HepG2 (cell line): ENCODE results near the gene ALS2. TPM values are rescaled to one million over a fixed set of nuclear protein-coding genes. Genes with fewer than 3 reads are reported as not detected.

Experiments
- ATAC-seq: fragments of 200-7000 bp; cut with Tn5 transposase; 3 replicates; pipeline ENCODE4 v1.9.1; 2020; ENCODE audit warnings: mild to moderate bottlenecking, moderate library complexity
- BruUV-seq: library from RNA; stranded (reverse); fragments of 400-500 nt; replicated peaks from 2 replicates; lab custom pipeline; 2021; lab: Mats Ljungman, UMichigan
- CTCF ChIA-PET: fragments of 300-600 bp; formaldehyde crosslinking; extraction: SDS; loops from one replicate; lab custom pipeline; 2021; ENCODE audit warnings: low total read pairs, inconsistent platforms, low intra/inter-chr PET ratio; lab: Yijun Ruan, JAX
- POLR2A ChIA-PET: fragments of 350-600 bp; sonication (Branson Sonifier 250); formaldehyde crosslinking; loops from one replicate; lab custom pipeline; 2020; ENCODE audit warnings: antibody characterized with exemption, inconsistent platforms; lab: Yijun Ruan, JAX
- DNase-seq: peaks from one replicate; pipeline ENCODE4 v3.0.0-alpha.2; 2015; ENCODE audit warnings: low spot score
- FAIRE-seq: peaks from 3 replicates; lab custom pipeline; 2011; peaks lifted over from hg19 to GRCh38; lab: Jason Lieb, UNC
- H2AFZ ChIP-seq: one replicate; pipeline ENCODE4 v1.6.1; 2011; ENCODE audit warnings: low read length, inconsistent platforms
- H3K27ac ChIP-seq: fragments of 300-600 bp; 3 replicates; pipeline ENCODE4 v1.8.0; 2011; ENCODE audit warnings: mixed run types, mild to moderate bottlenecking, mixed read lengths, low read length, inconsistent platforms; ENCODE audit not compliant: insufficient read depth; ENCODE audit errors: extremely low read length
- H3K27me3 ChIP-seq, 2 experiments: fragments of 200-600 bp in 1 of 2; 2 replicates in 1 of 2; 3 replicates in 1 of 2; pipeline versions ENCODE4 v1.6.0 to v1.8.0; 2011; ENCODE audit warnings: low read length in 2 of 2, mild to moderate bottlenecking in 2 of 2, moderate library complexity in 2 of 2, inconsistent platforms in 1 of 2; ENCODE audit not compliant: insufficient read depth in 2 of 2, control insufficient read depth in 1 of 2
- H3K36me3 ChIP-seq, 2 experiments: fragments of 200-600 bp in 1 of 2; replicated peaks in 1 of 2; 2 replicates in 1 of 2; 3 replicates in 1 of 2; pipeline versions ENCODE4 v1.5.1 to v1.8.0; 2011; ENCODE audit warnings: low read length in 2 of 2, inconsistent platforms in 1 of 2; ENCODE audit not compliant: insufficient read depth in 2 of 2, control insufficient read depth in 1 of 2
- H3K4me1 ChIP-seq: 2 replicates; pipeline ENCODE4 v1.5.1; 2012; ENCODE audit warnings: low read length, inconsistent platforms; ENCODE audit not compliant: insufficient read depth
- H3K4me2 ChIP-seq: 2 replicates; pipeline ENCODE4 v1.6.0; 2011; ENCODE audit warnings: low read depth, low read length, inconsistent platforms
- H3K4me3 ChIP-seq, 3 experiments: fragments of 200-600 bp in 1 of 3; sonication (generic), shearing (Covaris generic) in 1 of 3; replicated peaks in 1 of 3; 2 replicates each; pipeline ENCODE4 v1.5.1; 2011 to 2016; ENCODE audit warnings: low read length in 3 of 3, inconsistent platforms in 2 of 3, low read depth in 2 of 3, mild to moderate bottlenecking in 2 of 3, control low read depth in 1 of 3, mixed read lengths in 1 of 3; ENCODE audit not compliant: insufficient read depth in 1 of 3
- H3K79me2 ChIP-seq: one replicate; pipeline ENCODE4 v1.6.1; 2011; ENCODE audit warnings: low read length, inconsistent platforms; ENCODE audit not compliant: insufficient read depth
- H3K9ac ChIP-seq: 2 replicates; pipeline ENCODE4 v1.6.0; 2011; ENCODE audit warnings: mild to moderate bottlenecking, low read depth, low read length, inconsistent platforms; ENCODE audit not compliant: insufficient read depth
- H3K9me3 ChIP-seq: 2 replicates; pipeline ENCODE4 v1.5.1; 2012; ENCODE audit warnings: mild to moderate bottlenecking, low read length
- H4K20me1 ChIP-seq: 2 replicates; pipeline ENCODE4 v1.6.0; 2011; ENCODE audit warnings: inconsistent platforms, mild to moderate bottlenecking, low read length, moderate library complexity; ENCODE audit not compliant: insufficient read depth
- CENPBD1 ChIP-seq: sonication (generic); formaldehyde crosslinking; IDR thresholded peaks from 2 replicates; pipeline ENCODE4 v1.8.0; 2022; ENCODE audit warnings: missing genetic modification reagents, low read depth, mild to moderate bottlenecking, borderline replicate concordance
- FOXM1 ChIP-seq: sonication (generic); formaldehyde crosslinking; IDR thresholded peaks from 2 replicates; pipeline ENCODE4 v1.5.0; 2020; ENCODE audit warnings: missing genetic modification reagents
- NFKB2 ChIP-seq: sonication (generic); formaldehyde crosslinking; IDR thresholded peaks from 2 replicates; pipeline ENCODE4 v1.4.0; 2020; ENCODE audit warnings: missing genetic modification reagents, borderline replicate concordance
- REXO4 ChIP-seq: sonication (generic); formaldehyde crosslinking; IDR thresholded peaks from 2 replicates; pipeline ENCODE4 v1.8.0; 2022; ENCODE audit warnings: missing genetic modification reagents, mild to moderate bottlenecking, borderline replicate concordance
- SKI ChIP-seq: fragments of 450-650 bp; IDR thresholded peaks from one replicate; pipeline ENCODE4 v1.6.1; 2018; ENCODE audit warnings: mild to moderate bottlenecking; ENCODE audit not compliant: partially characterized antibody
- SNRNP70 ChIP-seq: fragments of 200-400 bp; formaldehyde crosslinking; IDR thresholded peaks from 2 replicates; pipeline ENCODE4 v1.6.1; 2017; ENCODE audit warnings: mild to moderate bottlenecking, low read depth, low read length, moderate library complexity
- TBP ChIP-seq: sonication (generic); formaldehyde crosslinking; IDR thresholded peaks from 2 replicates; pipeline ENCODE4 v1.5.0; 2020; ENCODE audit warnings: missing genetic modification reagents
- ZNF264 ChIP-seq: sonication (generic); formaldehyde crosslinking; IDR thresholded peaks from 2 replicates; pipeline ENCODE4 v1.4.0; 2020; ENCODE audit warnings: missing genetic modification reagents
- WGBS: methylation state at CpG from one replicate; pipeline ENCODE4 v1.1.6; 2017; ENCODE audit warnings: low lambda C conversion rate; 5-methylcytosine and 5-hydroxymethylcytosine counted together
- in situ Hi-C: cut with HindIII; loops from 2 replicates; pipeline ENCODE4 v1.10.0; 2017; ENCODE audit warnings: low pct_unique_long_range_greater_than_20kb; ENCODE audit not compliant: extremely low pct_ligation_motif_present
- intact Hi-C: fragments of 100-400 bp; cut with micrococcal nuclease; formaldehyde crosslinking; loops from one replicate; pipeline ENCODE4 v1.10.0; 2022; ENCODE audit not compliant: unreplicated experiment
- polyA plus RNA-seq, 8 experiments: library from polyadenylated mRNA; depleted of rRNA in 3 of 8; stranded (reverse) in 7 of 8; unstranded in 1 of 8; fragments of >200 nt; fragmentation: Illumina TruSeq in 4 of 8; extraction: Trizol in 4 of 8; gene quantifications; 2 replicates each; pipeline versions ENCODE4 v1.2.1 to v1.2.3, GENCODE V29; 2011 to 2016; ENCODE audit warnings: low read depth in 4 of 8, missing spikeins in 1 of 8, mixed read lengths in 1 of 8; ENCODE audit not compliant: insufficient read depth in 1 of 8
- total RNA-seq, 5 experiments: library from RNA; depleted of rRNA; stranded (reverse); fragments of >200 nt; fragmentation: Illumina TruSeq; extraction: Trizol; gene quantifications; 2 replicates each; pipeline ENCODE4 v1.2.3, GENCODE V29; 2016; ENCODE audit warnings: low read depth in 1 of 5
- TF ChIP-seq, protein P1 (sequence below): sonication (generic); formaldehyde crosslinking; IDR thresholded peaks from 2 replicates; pipeline ENCODE4 v1.8.1; 2023; ENCODE audit warnings: missing genetic modification reagents, inconsistent platforms, borderline replicate concordance

The ALS2 gene
- total and polyA plus RNA-seq, 2 of the 13 experiments (the other 11 are each of a cell fraction or from before 2014, with no cell fraction given) = 12.7 to 19.3 TPM

- no peak overlapping the region for H3K4me2 ChIP-seq
- DNase-seq (no peak), FAIRE-seq (no peak), ATAC-seq (no peak)
- H3K9ac ChIP-seq = no peak overlapping the region
- no peak overlapping the region for H2AFZ ChIP-seq
- ChIA-PET CTCF (no interaction called here), POLR2A (no interaction called here)
- intact Hi-C loops = no loop called here
- no peaks in the 10 kb centered on the region for H4K20me1 ChIP-seq
- H3K79me2 ChIP-seq = no peaks in the 10 kb centered on the region
- H3K9me3 ChIP-seq = no peaks in the 10 kb centered on the region
- H3K27ac ChIP-seq = no peak overlapping the region
- 2% methylated on average over 5 of the region's 5 CpGs for WGBS
- H3K4me1 ChIP-seq = no peaks in the 10 kb centered on the region
- no peaks in the 10 kb centered on the region for H3K36me3 ChIP-seq
- TF ChIP-seq REXO4 (CRISPR knock-in tag) (no peak), NFKB2 (CRISPR knock-in tag) (no peak), CENPBD1 (CRISPR knock-in tag) (no peak), TBP (CRISPR knock-in tag) (no peak)
- in situ Hi-C loops = no loop called here
- H3K27me3 ChIP-seq = peaks cover 0 to 2% of the 10 kb centered on the region in 2 experiments; a peak in 3 of 5 replicates
- no TSS peak for BruUV-seq
- H3K4me3 ChIP-seq = no peak overlapping the region
These were observed 36.2 kb upstream of the ALS2 start for GRCh38 chr2:201816657-201817575.

- POLR2A ChIA-PET = no interaction called here
- H3K4me2 ChIP-seq = no peak overlapping the region
- no peaks in the 10 kb centered on the region for H3K79me2 ChIP-seq
- peaks cover 0 to 6% of the 10 kb centered on the region in 2 experiments; a peak in 2 of 5 replicates for H3K27me3 ChIP-seq
- H3K36me3 ChIP-seq = no peaks in the 10 kb centered on the region
- DNase-seq (no peak), ATAC-seq (no peak), FAIRE-seq (no peak)
- H2AFZ ChIP-seq = no peak overlapping the region
- in situ Hi-C loops = no loop called here
- CTCF ChIA-PET = no interaction called here
- 36% methylated on average over 9 of the region's 9 CpGs for whole genome bisulfite sequencing
- no peaks in the 10 kb centered on the region for H3K9me3 ChIP-seq
- no peak overlapping the region for H3K4me3 ChIP-seq
- H3K27ac ChIP-seq = no peak overlapping the region
- H4K20me1 ChIP-seq = no peaks in the 10 kb centered on the region
- no peak for TF ChIP-seq SNRNP70
- TF ChIP-seq FOXM1 (CRISPR knock-in tag) = no peak
- TF ChIP-seq, protein P1, sequence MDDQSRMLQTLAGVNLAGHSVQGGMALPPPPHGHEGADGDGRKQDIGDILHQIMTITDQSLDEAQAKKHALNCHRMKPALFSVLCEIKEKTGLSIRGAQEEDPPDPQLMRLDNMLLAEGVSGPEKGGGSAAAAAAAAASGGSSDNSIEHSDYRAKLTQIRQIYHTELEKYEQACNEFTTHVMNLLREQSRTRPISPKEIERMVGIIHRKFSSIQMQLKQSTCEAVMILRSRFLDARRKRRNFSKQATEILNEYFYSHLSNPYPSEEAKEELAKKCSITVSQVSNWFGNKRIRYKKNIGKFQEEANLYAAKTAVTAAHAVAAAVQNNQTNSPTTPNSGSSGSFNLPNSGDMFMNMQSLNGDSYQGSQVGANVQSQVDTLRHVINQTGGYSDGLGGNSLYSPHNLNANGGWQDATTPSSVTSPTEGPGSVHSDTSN = no peak
- no peak for TF ChIP-seq ZNF264
- no peak for TF ChIP-seq SKI
- H3K9ac ChIP-seq = no peak overlapping the region
- no peaks in the 10 kb centered on the region for H3K4me1 ChIP-seq
- no TSS peak for BruUV-seq
- intact Hi-C loops = no loop called here
These were observed 33.4 kb upstream of the ALS2 start for GRCh38 chr2:201813996-201814760.
